Heart right ventricle (tissue), 16 donors: ENCODE data around the gene AOAH. TPM values are rescaled to one million over a fixed set of nuclear protein-coding genes. Genes with fewer than 3 reads are reported as not detected.

Experiments
- ATAC-seq, 8 donors: fragments of 200-7000 bp; cut with Tn5 transposase; one replicate each; pipeline ENCODE4 v1.9.1; 2020; ENCODE audit warnings: mild to moderate bottlenecking in 8 of 8, moderate library complexity in 8 of 8, moderate number of reproducible peaks in 1 of 8
- DNase-seq, 2 donors: peaks; one replicate each; pipeline ENCODE4 v3.0.0-alpha.2; 2020
- H3K27ac ChIP-seq, 10 donors: fragments of 200-600 bp; sonication (generic) in 2 of 10; one replicate each; pipeline versions ENCODE4 v1.5.0 to v1.8.0; 2020 to 2022; ENCODE audit warnings: mild to moderate bottlenecking in 3 of 10
- H3K27me3 ChIP-seq, 7 donors: fragments of 200-600 bp; one replicate each; pipeline ENCODE4 v1.8.0; 2021 to 2022; ENCODE audit warnings: mild to moderate bottlenecking in 2 of 7
- H3K36me3 ChIP-seq, 9 donors: fragments of 200-600 bp; sonication (generic) in 1 of 9; one replicate each; pipeline versions ENCODE4 v1.5.0 to v1.8.0; 2020 to 2022; ENCODE audit warnings: mild to moderate bottlenecking in 2 of 9
- H3K4me1 ChIP-seq, 9 donors: fragments of 200-600 bp; sonication (generic) in 1 of 9; one replicate each; pipeline versions ENCODE4 v1.5.0 to v1.8.0; 2020 to 2022; ENCODE audit warnings: mild to moderate bottlenecking in 4 of 9
- H3K4me3 ChIP-seq, 10 donors: fragments of 200-600 bp; sonication (generic) in 2 of 10; one replicate each; pipeline versions ENCODE4 v1.5.0 to v1.8.0; 2020 to 2022; ENCODE audit warnings: mild to moderate bottlenecking in 7 of 10, moderate library complexity in 2 of 10
- H3K9me3 ChIP-seq, 11 donors: fragments of 200-600 bp in 10 of 11; sonication (generic) in 2 of 11; one replicate each; pipeline versions ENCODE4 v1.5.0 to v1.8.0; 2013 to 2022; ENCODE audit warnings: mild to moderate bottlenecking in 2 of 11, control low read depth in 1 of 11, moderate library complexity in 1 of 11
- WGBS, 2 donors: extraction: QIAGEN DNeasy Blood & Tissue Kit; methylation state at CpG; one replicate each; pipeline ENCODE4 v1.1.7; 2013; ENCODE audit warnings: inconsistent platforms in 1 of 2; 5-methylcytosine and 5-hydroxymethylcytosine counted together
- intact Hi-C, 10 donors: fragments of 100-400 bp; cut with DNase I; formaldehyde crosslinking; loops; one replicate each; pipeline versions ENCODE4 v1.11.1 to v1.14.2; 2022
- polyA plus RNA-seq, 2 donors: library from polyadenylated mRNA; stranded (reverse); fragments of 200-250 nt; gene quantifications; one replicate each; pipeline ENCODE4 v1.2.3, GENCODE V29; 2013
- total RNA-seq, 10 donors: library from RNA; stranded (reverse); fragmentation: NEBNext Ultra II Directional in 3 of 10; extraction: Animal tissue kit (Norgen Biotek cat#: 25700) in 3 of 10; gene quantifications; one replicate each; pipeline versions ENCODE4 v1.2.1 to v1.2.4, GENCODE V29; 2021 to 2023
- TF ChIP-seq, protein P1 (sequence below), 9 donors: fragments of 200-600 bp; sonication (generic) in 2 of 9; IDR thresholded peaks; one replicate each; pipeline versions ENCODE4 v1.5.0 to v1.8.0; 2021 to 2022; ENCODE audit warnings: antibody characterized with exemption in 9 of 9, mild to moderate bottlenecking in 5 of 9, moderate library complexity in 1 of 9
- donor health status: Arrhythmogenic right ventricular cardiomyopathy.
- donor health status: ischemic (EF 13 %, LVEDD 7.1; RV severe dilation, severe dysfunction).
- donor health status: healthy with polysubstance abuse.
- donor health status: DM: no; HTN: yes; CAD: no.
- donor health status: DM: no; HTN: no; CAD: no.
- donor health status: ischemic (EF 25% LVEDD 6.9; RV normal size, moderate dysfunction).
- donor health status: ischemic (EF 25% LVEDD 5.7; RV mildly dilated, moderate dysfunction).
- donor health status: healthy.
- donor health status: DM: yes; HTN: yes; CAD: no.
- donor health status: Ischemic cardiomyopathy.
- donor health status: ischemic (EF 35%, LVEDD 5.7; RV mildly dilated, moderate dysfunction).
- donor health status: nonischemic (EF 11% LVEDD 7.7; RV severe dilation, severe dysfunction).
- donor health status: DM: yes; HTN: yes; CAD: no.
- donor health status: PGD.
- donor health status: ischemic (EF 29% LVEDD 5.4; RV normal size, mild dysfunction).
- donor health status: nonischemic (EF 23%, LVEDD 6.1; RV moderate dilation, normal function).

AOAH gene
- total and polyA plus RNA-seq, 12 donors, result 0.70 to 19.5 (median 1.6) TPM

DNA sequence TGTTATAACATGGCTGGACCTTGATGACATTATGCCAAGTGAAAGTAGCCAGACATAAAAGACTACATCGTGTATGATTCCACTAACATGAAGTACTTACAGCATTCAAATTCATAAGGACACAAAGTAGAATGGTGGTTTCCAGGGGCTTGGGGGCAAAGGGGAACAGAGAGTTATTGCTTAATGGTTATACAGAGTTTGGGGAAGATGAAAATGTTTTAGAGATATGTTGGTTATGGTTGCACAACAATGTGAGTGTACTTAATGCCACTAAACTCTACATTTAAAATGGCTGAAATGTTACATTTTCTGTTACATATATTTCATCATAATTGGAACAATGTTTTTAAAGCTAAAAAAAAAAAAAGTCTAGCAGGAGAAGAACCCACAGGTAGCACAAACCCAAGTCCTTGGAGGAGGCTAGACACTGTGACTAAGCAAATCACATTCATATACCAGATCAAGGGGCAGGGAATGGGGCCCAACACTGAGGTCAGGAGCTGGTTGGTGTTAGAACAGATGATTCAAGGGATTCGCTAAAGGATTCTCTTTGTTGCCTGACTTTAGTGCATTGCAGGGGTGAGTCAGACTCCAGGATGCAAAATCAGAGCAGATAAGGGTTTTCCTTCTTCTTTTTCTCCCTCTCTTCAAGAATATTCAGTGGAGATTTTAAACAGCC is 25.1 kb upstream of the AOAH start:
- Histone ChIP-seq H3K4me3 (no peak overlapping the region), H3K27ac (peak overlapping the region in 1 of 10 donors; percentile 71), H3K4me1 (peaks cover 0 to 50% (median 0%) of the 10 kb centered on the region in 9 donors), H3K36me3 (no peaks in the 10 kb centered on the region), H3K27me3 (peaks cover 0 to 5% (median 0%) of the 10 kb centered on the region in 7 donors), H3K9me3 (no peaks in the 10 kb centered on the region)
- WGBS, 2 donors, result 70 to 86% methylated on average over 2 of the region's 2 CpGs
- TF ChIP-seq, protein P1, sequence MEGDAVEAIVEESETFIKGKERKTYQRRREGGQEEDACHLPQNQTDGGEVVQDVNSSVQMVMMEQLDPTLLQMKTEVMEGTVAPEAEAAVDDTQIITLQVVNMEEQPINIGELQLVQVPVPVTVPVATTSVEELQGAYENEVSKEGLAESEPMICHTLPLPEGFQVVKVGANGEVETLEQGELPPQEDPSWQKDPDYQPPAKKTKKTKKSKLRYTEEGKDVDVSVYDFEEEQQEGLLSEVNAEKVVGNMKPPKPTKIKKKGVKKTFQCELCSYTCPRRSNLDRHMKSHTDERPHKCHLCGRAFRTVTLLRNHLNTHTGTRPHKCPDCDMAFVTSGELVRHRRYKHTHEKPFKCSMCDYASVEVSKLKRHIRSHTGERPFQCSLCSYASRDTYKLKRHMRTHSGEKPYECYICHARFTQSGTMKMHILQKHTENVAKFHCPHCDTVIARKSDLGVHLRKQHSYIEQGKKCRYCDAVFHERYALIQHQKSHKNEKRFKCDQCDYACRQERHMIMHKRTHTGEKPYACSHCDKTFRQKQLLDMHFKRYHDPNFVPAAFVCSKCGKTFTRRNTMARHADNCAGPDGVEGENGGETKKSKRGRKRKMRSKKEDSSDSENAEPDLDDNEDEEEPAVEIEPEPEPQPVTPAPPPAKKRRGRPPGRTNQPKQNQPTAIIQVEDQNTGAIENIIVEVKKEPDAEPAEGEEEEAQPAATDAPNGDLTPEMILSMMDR (IDR thresholded peaks at IDR 0.05), result no peak
- intact Hi-C loops, result no loop called here
- ATAC-seq (peak in 1 of 8 donors; percentile 24), DNase-seq (no peak)

DNA sequence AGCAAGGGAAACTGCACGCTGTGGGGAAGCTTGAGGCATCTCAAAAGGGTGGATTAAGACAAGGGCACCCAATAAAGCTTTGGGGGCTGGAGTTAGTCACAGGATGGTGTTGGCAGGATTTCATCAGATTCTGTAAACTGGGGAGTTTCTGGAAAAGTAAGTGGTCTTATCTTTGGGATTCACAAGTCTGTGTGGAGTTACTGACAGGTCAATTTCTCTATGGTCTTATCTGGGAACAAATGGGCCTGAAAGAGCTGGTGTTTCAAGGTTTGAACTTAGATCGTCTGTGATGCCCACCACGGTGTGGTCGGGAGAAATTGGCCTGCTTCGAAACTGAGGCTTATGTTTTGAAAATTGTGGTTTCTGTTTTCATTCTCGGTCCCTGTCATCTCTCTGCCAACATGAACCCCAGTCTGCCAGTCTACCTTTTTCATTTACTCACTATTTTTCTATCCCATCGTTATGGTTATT is 23.8 kb upstream of the AOAH start:
- intact Hi-C loops, result no loop called here
- TF ChIP-seq, protein P1 (IDR thresholded peaks at IDR 0.05), result no peak
- peaks cover 0 to 9% (median 0%) of the 10 kb centered on the region in 11 donors for H3K9me3 ChIP-seq
- no peaks in the 10 kb centered on the region for H3K36me3 ChIP-seq
- no peak overlapping the region for H3K4me3 ChIP-seq
- H3K27ac ChIP-seq, result no peak overlapping the region
- H3K27me3 ChIP-seq, result peaks cover 0 to 5% (median 0%) of the 10 kb centered on the region in 7 donors
- peaks cover 0 to 63% (median 0%) of the 10 kb centered on the region in 9 donors for H3K4me1 ChIP-seq
- ATAC-seq, result no peak
- no peak for DNase-seq
- 82 to 86% methylated on average over 7 of the region's 7 CpGs for WGBS, 2 donors

DNA sequence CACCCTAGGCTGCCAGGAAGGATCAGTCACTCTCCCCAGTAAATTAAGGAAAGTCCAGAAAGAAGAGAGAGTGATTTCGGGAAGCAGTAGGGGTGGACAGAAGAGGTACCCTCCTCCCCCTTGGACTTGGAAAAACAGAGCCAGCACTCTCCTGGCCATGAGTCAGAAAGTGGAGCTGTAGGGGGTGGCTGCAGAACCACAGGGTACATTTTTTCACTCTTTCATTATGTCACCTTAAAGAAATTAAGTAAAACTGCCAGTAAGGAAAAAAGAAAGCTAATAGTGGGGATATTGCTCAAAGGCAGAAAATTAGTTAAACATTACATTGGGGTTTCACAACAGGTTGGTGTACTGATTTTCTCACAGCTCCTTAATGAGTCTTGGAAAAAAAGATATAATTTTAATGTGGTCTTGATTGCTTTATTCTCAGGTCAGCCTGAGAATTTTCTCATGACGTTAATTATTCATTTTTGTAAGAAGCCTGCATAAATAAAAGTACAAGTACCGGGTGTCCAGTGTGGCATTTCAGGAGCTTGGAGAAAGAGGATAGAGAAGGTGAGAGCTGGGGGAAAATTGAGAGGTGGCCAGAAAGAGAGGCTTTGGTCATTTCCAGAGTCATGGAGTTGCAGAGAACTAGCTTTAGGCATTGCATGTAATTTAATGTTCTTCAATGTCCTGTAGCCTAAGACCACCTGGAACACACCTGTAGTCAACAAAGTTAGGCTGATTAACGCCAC is 23.2 kb upstream of the AOAH start:
- peak overlapping the region in 1 of 10 donors; percentile 19 for H3K27ac ChIP-seq
- H3K27me3 ChIP-seq, result peaks cover 0 to 5% (median 0%) of the 10 kb centered on the region in 7 donors
- no peaks in the 10 kb centered on the region for H3K36me3 ChIP-seq
- DNase-seq, result no peak
- peaks cover 0 to 9% (median 0%) of the 10 kb centered on the region in 11 donors for H3K9me3 ChIP-seq
- intact Hi-C loops, result no loop called here
- H3K4me3 ChIP-seq, result no peak overlapping the region
- TF ChIP-seq, protein P1 (IDR thresholded peaks at IDR 0.05), result no peak
- ATAC-seq, result no peak
- H3K4me1 ChIP-seq, result peaks cover 0 to 69% (median 0%) of the 10 kb centered on the region in 9 donors
- WGBS, 2 donors, result 79 to 90% methylated on average over 4 of the region's 4 CpGs

DNA sequence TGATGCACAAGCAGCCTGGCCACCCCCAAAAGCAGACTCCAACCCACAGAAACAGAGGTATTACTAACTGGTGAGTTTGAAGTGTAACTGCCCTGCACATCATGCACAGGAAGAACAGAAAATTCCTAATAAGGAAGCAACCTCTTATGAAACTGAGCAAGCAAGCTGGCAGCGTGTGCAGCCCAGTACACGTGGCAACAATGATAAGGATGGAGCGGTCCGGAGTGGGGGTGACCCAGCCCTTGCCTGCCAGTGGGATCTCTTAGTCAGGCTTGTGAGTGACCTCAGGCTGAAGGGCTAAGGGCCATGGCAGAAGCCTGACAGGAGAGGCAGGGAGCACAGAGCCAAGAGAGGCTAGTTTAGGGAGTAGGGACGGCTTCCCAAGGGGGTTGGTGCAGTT is 22.1 kb upstream of the AOAH start:
- DNase-seq, result peak in 1 of 2 donors; percentile 17
- H3K9me3 ChIP-seq, result peaks cover 0 to 9% (median 0%) of the 10 kb centered on the region in 11 donors
- WGBS, 2 donors, result 32 to 38% methylated on average over 5 of the region's 5 CpGs
- intact Hi-C loops, result no loop called here
- H3K4me3 ChIP-seq, result no peak overlapping the region
- H3K27ac ChIP-seq, result peak overlapping the region in 1 of 10 donors; percentile 19
- H3K36me3 ChIP-seq, result no peaks in the 10 kb centered on the region
- TF ChIP-seq, protein P1 (IDR thresholded peaks at IDR 0.05), result no peak
- ATAC-seq, result peak in 4 of 8 donors; percentile 30 to 90 (median 46)
- peaks cover 0 to 76% (median 0%) of the 10 kb centered on the region in 9 donors for H3K4me1 ChIP-seq
- peaks cover 0 to 5% (median 0%) of the 10 kb centered on the region in 7 donors for H3K27me3 ChIP-seq
